Measurements from ENCODE around the gene PHLDA1.

The PHLDA1 gene

DNA sequence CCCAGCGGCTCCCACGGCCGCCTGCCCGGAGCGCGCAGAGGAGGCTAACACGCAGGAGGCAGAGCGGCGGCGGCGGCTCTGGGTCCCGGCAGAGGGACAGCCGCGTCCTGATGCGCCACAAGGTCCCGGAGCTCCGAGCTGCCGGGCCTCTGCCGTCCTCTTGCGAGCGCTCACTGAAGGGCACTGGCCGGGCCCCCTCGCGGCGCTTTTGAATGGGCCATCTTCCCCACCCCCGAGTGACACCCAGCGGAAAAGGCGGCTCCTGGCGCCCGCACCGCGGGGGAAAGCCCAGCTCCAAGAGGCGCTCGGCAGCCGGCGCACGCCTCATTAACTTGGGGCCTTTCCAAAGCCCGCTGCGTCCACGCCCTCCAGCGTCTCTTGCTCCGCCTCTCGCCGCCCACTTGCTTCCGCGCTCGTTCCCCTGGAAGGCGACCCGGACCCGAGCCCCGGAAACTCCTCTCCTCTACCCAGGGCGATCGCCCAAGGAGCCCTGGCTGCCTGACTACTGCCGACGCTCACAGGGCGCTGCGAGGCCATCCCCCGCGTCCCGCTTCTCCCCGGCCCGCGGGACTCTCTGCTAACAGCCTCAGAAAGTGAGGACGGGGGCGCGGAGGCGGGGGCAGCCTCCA is at the start of gene PHLDA1:
Gene PHLDA1, minus strand, starts transcription at position 363 of the 629 bp plus-strand sequence.
- Histone ChIP-seq H3K4me3 (ENCODE audit: low read depth, low read length) (peak within 1 kb of the TSS; percentile 94), H3K9me3 (ENCODE audit: control insufficient read depth, insufficient read depth, low read length) (no peaks in the 10 kb centered on the region), H3K36me3 (ENCODE audit: control insufficient read depth, insufficient read depth, low read length) (no peaks in the 10 kb centered on the region), H3K27me3 (ENCODE audit: control insufficient read depth, insufficient read depth, low read length) (no peaks in the 10 kb centered on the region), H3K9ac (ENCODE audit: low read depth, low read length) (peak within 1 kb of the TSS; percentile 80), H3K4me1 (ENCODE audit: control insufficient read depth, insufficient read depth, low read length) (peaks cover 5% of the 10 kb centered on the region)

DNA sequence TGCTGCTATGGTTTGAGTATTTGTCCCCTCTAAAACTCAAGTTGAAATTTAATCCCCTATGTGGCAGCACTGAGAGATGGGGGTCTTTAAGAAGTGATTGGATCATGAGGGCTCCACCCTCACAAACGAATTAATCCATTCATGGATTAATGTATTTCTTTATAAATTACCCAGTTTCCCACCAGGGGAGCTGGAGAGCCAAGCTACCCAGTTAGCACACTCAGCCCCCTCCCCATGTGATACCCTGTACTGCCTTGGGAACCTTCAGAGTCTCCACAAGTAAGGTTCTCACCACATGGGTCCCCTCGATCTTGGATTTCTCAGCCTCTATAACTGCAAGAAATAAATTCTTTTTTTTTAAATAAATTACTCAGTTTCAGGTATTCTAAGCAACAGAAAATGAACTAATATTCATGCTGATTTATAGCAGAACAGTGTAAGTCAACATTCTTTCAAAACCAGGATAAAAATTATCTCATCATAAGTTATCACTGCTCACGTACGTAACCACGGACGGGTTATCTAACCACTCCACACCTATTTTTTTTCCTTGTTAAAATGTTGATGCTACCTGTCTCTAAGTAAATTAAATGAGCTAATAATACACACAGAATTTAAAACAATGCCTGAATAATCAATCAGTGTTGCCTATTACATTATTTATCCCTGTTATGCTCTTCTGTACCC is 49.3 kb upstream of the PHLDA1 start:
- Histone ChIP-seq H3K27me3 (ENCODE audit: control insufficient read depth, insufficient read depth, low read length) (no peaks in the 10 kb centered on the region), H3K9ac (ENCODE audit: low read depth, low read length) (no peak overlapping the region), H3K4me3 (ENCODE audit: low read depth, low read length) (no peak overlapping the region), H3K36me3 (ENCODE audit: control insufficient read depth, insufficient read depth, low read length) (no peaks in the 10 kb centered on the region), H3K9me3 (ENCODE audit: control insufficient read depth, insufficient read depth, low read length) (no peaks in the 10 kb centered on the region), H3K4me1 (ENCODE audit: control insufficient read depth, insufficient read depth, low read length) (peaks cover 31% of the 10 kb centered on the region)

DNA sequence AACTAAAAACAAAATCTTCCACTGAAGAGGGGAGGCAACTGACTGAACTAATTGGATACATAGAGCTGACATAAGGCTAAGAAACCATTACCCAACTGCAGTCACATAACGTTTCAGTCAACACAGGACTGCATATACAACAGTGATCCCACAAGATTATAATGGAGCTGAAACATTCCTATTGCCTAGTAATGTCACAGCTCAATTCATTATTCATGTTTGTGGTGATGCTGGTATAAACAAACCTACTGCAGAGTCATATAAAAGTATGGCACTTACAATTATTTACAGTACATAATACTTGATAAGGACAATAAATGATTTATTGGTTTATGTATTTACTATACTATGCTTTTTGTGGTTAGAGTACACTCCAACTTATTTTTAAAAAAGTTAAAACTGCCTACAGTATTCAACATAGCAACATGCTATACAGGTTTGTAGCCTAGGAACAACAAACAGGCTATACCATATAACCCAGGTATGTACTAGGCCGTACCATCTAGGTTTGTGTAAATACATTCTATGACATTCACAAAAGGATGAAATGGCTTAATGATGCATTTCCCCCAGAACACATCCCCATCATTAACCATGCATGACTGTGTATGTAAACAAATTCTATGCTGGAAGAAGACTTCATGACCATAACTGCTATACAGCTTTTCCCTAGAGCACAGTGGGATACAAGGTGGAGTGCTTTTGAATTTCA is 48.6 kb upstream of the PHLDA1 start:
- Histone ChIP-seq H3K4me1 (ENCODE audit: control insufficient read depth, insufficient read depth, low read length) (peaks cover 31% of the 10 kb centered on the region), H3K9me3 (ENCODE audit: control insufficient read depth, insufficient read depth, low read length) (no peaks in the 10 kb centered on the region), H3K9ac (ENCODE audit: low read depth, low read length) (no peak overlapping the region), H3K36me3 (ENCODE audit: control insufficient read depth, insufficient read depth, low read length) (no peaks in the 10 kb centered on the region), H3K27me3 (ENCODE audit: control insufficient read depth, insufficient read depth, low read length) (no peaks in the 10 kb centered on the region), H3K4me3 (ENCODE audit: low read depth, low read length) (peak overlapping the region; percentile 23)

DNA sequence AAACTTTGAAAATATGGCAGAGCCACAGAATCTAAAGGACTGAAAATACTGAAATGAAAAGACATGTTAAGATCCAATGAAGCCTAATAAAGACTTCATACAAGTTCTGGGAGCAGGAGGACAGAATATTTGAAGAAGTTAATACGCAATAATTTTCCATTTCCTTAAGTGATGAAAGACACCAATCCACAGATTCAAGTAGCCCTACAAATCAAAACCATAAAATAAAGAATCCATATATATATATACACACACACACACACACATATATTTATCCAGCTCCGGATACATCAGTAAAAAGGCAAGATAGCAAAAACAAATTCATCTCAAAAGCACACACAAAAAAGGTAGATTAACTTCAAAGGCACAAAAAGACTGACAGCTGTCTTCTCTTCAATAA is 47.2 kb upstream of the PHLDA1 start:
- Histone ChIP-seq H3K4me1 (ENCODE audit: control insufficient read depth, insufficient read depth, low read length) (peaks cover 31% of the 10 kb centered on the region), H3K9me3 (ENCODE audit: control insufficient read depth, insufficient read depth, low read length) (no peaks in the 10 kb centered on the region), H3K9ac (ENCODE audit: low read depth, low read length) (no peak overlapping the region), H3K36me3 (ENCODE audit: control insufficient read depth, insufficient read depth, low read length) (no peaks in the 10 kb centered on the region), H3K27me3 (ENCODE audit: control insufficient read depth, insufficient read depth, low read length) (no peaks in the 10 kb centered on the region), H3K4me3 (ENCODE audit: low read depth, low read length) (no peak overlapping the region)

DNA sequence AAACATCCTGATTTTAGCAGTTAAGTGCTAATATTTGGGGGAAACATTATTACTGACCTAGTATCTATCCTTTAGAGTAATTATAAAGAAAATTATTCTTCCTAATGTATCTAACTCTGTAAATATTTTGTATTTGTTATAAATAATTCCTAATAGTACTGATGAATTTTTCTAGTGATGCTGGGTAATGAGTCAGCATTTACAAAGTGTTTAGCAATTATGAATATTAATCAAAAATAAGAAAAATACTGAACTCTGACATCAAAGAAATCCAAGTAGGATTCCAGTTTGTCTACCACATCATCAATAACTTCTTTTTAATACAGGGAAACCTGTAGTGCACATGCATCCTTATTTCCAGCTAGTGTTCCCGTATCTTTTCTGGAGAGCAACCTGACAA is 43.9 kb upstream of the PHLDA1 start:
- H3K36me3 ChIP-seq (ENCODE audit: control insufficient read depth, insufficient read depth, low read length), result no peaks in the 10 kb centered on the region
- H3K9me3 ChIP-seq (ENCODE audit: control insufficient read depth, insufficient read depth, low read length), result no peaks in the 10 kb centered on the region
- H3K4me1 ChIP-seq (ENCODE audit: control insufficient read depth, insufficient read depth, low read length), result peaks cover 29% of the 10 kb centered on the region
- H3K27me3 ChIP-seq (ENCODE audit: control insufficient read depth, insufficient read depth, low read length), result no peaks in the 10 kb centered on the region
- H3K4me3 ChIP-seq (ENCODE audit: low read depth, low read length), result no peak overlapping the region
- no peak overlapping the region for H3K9ac ChIP-seq (ENCODE audit: low read depth, low read length)

DNA sequence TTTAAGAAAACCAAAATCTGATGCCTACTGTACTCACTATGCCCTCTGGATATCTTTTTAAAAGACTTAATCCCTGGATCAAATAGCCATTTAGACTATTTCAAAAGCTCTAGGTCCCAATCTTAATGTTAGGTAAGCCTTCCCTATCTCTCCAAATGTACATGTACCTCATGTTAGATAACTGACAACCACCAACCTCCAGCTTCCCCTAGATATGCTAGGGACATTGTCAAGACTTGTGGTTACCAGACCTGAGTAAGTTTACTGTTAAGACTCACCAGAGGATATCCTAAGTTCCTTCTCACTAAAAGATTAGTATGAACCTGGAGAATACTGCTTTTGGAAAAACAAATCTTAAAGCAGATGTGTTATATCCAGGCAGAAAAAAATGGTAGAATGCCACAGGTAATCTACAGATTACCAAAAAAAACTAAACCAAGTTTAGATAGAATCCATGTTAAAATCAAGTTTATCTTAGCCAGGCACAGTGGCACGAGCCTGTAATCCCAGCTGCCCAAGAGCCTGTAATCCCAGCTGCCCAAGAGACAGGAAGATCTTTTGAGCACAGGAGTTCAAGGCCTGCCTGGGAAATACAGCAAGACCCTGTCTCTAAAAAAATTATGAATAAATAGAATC is 43.2 kb upstream of the PHLDA1 start:
- H3K9me3 ChIP-seq (ENCODE audit: control insufficient read depth, insufficient read depth, low read length), result no peaks in the 10 kb centered on the region
- no peaks in the 10 kb centered on the region for H3K27me3 ChIP-seq (ENCODE audit: control insufficient read depth, insufficient read depth, low read length)
- H3K4me1 ChIP-seq (ENCODE audit: control insufficient read depth, insufficient read depth, low read length), result peaks cover 27% of the 10 kb centered on the region
- H3K9ac ChIP-seq (ENCODE audit: low read depth, low read length), result no peak overlapping the region
- H3K36me3 ChIP-seq (ENCODE audit: control insufficient read depth, insufficient read depth, low read length), result no peaks in the 10 kb centered on the region
- H3K4me3 ChIP-seq (ENCODE audit: low read depth, low read length), result no peak overlapping the region

DNA sequence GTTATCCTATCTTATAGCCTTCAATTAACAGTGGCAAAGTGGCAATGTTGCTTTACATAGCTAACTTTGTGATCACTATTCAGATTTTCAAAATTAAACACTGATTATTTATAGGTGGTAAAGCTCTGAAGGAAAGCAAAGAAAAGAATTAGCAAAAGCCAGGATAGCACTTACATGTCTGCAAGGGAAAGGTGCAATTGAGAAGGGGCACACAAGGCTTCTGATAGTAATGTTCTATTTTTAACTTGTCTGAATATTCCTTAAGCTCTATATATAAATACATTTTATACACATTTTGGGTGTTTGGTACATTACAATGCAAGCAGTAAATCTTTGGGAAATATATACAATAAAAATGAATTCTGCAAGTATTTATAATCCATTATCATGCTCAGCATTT is 42.0 kb upstream of the PHLDA1 start:
- H3K9me3 ChIP-seq (ENCODE audit: control insufficient read depth, insufficient read depth, low read length), result no peaks in the 10 kb centered on the region
- H3K9ac ChIP-seq (ENCODE audit: low read depth, low read length), result no peak overlapping the region
- peaks cover 24% of the 10 kb centered on the region for H3K4me1 ChIP-seq (ENCODE audit: control insufficient read depth, insufficient read depth, low read length)
- no peaks in the 10 kb centered on the region for H3K27me3 ChIP-seq (ENCODE audit: control insufficient read depth, insufficient read depth, low read length)
- no peaks in the 10 kb centered on the region for H3K36me3 ChIP-seq (ENCODE audit: control insufficient read depth, insufficient read depth, low read length)
- no peak overlapping the region for H3K4me3 ChIP-seq (ENCODE audit: low read depth, low read length)

DNA sequence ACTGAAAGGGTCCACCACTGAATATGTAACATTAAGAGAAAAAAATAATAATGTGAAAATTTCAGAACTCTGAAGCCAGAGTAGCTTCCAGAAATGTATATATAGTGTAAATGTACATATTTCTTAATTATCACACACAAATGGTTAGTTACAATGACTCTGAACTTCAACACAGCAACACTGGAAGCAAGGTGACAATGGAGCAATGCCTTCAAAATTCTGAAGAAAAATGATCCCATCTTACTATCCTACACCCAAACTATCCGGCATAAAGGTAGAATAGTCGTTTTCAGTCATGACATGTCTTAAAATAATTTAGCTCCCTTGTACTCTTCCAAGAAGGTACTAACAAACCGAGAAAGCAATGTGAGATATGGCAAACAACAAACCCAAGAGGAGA is 41.0 kb upstream of the PHLDA1 start:
- H3K9me3 ChIP-seq (ENCODE audit: control insufficient read depth, insufficient read depth, low read length), result no peaks in the 10 kb centered on the region
- H3K4me3 ChIP-seq (ENCODE audit: low read depth, low read length), result no peak overlapping the region
- no peaks in the 10 kb centered on the region for H3K27me3 ChIP-seq (ENCODE audit: control insufficient read depth, insufficient read depth, low read length)
- no peaks in the 10 kb centered on the region for H3K36me3 ChIP-seq (ENCODE audit: control insufficient read depth, insufficient read depth, low read length)
- no peak overlapping the region for H3K9ac ChIP-seq (ENCODE audit: low read depth, low read length)
- peaks cover 20% of the 10 kb centered on the region for H3K4me1 ChIP-seq (ENCODE audit: control insufficient read depth, insufficient read depth, low read length)

DNA sequence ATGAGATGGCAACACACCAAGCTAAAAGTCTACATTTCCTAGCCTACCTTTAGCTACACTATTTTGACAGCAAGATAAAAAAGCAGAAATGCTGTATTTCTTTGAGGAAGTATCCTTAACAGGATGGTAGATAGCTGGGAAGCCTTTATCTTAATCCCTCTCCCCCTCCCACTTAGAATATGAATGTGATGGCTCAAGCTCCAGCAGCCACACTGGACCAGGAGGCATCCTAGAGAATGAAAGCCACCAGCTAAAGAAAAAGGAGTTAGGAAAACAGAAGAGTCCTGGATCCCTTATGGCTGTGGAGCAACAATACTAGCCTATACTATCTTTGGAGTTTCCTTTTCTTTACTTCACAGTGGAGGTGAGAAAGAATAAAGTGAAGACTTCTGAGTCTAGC is 37.8 kb upstream of the PHLDA1 start:
- no peaks in the 10 kb centered on the region for H3K9me3 ChIP-seq (ENCODE audit: control insufficient read depth, insufficient read depth, low read length)
- H3K27me3 ChIP-seq (ENCODE audit: control insufficient read depth, insufficient read depth, low read length), result no peaks in the 10 kb centered on the region
- H3K36me3 ChIP-seq (ENCODE audit: control insufficient read depth, insufficient read depth, low read length), result peaks cover 3% of the 10 kb centered on the region
- no peak overlapping the region for H3K4me3 ChIP-seq (ENCODE audit: low read depth, low read length)
- peaks cover 9% of the 10 kb centered on the region for H3K4me1 ChIP-seq (ENCODE audit: control insufficient read depth, insufficient read depth, low read length)
- no peak overlapping the region for H3K9ac ChIP-seq (ENCODE audit: low read depth, low read length)

DNA sequence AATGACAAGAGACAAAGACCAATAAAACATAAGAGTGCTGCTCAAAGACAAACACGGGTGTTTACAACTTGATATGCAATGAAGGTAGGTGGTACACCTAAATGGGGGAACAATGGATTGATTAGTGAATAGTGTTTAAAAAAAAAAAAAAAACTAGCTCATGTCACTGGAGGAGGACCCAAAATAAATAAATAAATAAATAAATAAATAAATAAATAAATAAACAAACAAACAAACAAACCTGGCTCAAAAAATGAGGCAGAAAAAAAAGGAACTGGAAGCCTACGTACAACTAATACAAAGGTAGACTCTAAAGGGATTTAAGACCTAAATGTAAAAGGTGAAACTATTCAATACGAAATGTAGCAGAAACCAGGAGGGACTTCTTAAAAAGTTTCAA is 34.3 kb upstream of the PHLDA1 start:
- Histone ChIP-seq H3K36me3 (ENCODE audit: control insufficient read depth, insufficient read depth, low read length) (peaks cover 3% of the 10 kb centered on the region), H3K9ac (ENCODE audit: low read depth, low read length) (no peak overlapping the region), H3K27me3 (ENCODE audit: control insufficient read depth, insufficient read depth, low read length) (no peaks in the 10 kb centered on the region), H3K9me3 (ENCODE audit: control insufficient read depth, insufficient read depth, low read length) (no peaks in the 10 kb centered on the region), H3K4me3 (ENCODE audit: low read depth, low read length) (no peak overlapping the region), H3K4me1 (ENCODE audit: control insufficient read depth, insufficient read depth, low read length) (no peaks in the 10 kb centered on the region)

DNA sequence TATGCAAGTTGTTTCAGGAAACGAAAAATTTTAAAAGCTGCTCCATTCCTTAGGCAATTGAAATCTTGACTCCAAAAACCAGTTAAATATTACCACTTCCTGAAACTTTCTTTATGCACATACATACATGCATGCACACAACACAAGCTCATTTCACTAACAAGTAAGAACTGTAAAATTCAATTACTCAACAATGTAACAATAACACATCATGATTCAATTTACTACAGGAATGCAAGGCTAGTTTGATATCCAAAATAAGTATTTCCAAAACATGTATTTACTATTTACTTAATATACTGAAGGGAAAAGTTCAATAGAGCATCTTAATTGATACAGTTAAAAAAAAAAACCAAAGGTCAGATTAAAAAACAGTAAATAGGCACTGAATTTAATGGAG is 33.3 kb upstream of the PHLDA1 start:
- Histone ChIP-seq H3K27me3 (ENCODE audit: control insufficient read depth, insufficient read depth, low read length) (no peaks in the 10 kb centered on the region), H3K36me3 (ENCODE audit: control insufficient read depth, insufficient read depth, low read length) (peaks cover 3% of the 10 kb centered on the region)

More for the DNA sequence above, 33.3 kb upstream of the PHLDA1 start:
- Histone ChIP-seq H3K4me1 (ENCODE audit: control insufficient read depth, insufficient read depth, low read length) (no peaks in the 10 kb centered on the region), H3K9ac (ENCODE audit: low read depth, low read length) (no peak overlapping the region), H3K9me3 (ENCODE audit: control insufficient read depth, insufficient read depth, low read length) (no peaks in the 10 kb centered on the region), H3K4me3 (ENCODE audit: low read depth, low read length) (no peak overlapping the region)

Measured in iPS-15b (cell line).